Epithelial cell of esophagus (primary cell): ENCODE results near the gene AKT3.

Experiments used
- DNase-seq: peaks from one replicate; pipeline ENCODE4 v3.0.0; 2010; ENCODE audit warnings: low read depth
- H3K4me3 ChIP-seq: 2 replicates; pipeline ENCODE4 v1.5.1; 2011; ENCODE audit warnings: mild to moderate bottlenecking, low read length, control low read depth
- CTCF ChIP-seq: IDR thresholded peaks from 2 replicates; pipeline ENCODE4 v1.5.1; 2011; ENCODE audit warnings: low read depth, mild to moderate bottlenecking, low read length, control low read depth, inconsistent platforms; ENCODE audit not compliant: insufficient read depth; ENCODE audit errors: missing control alignments

AKT3 gene

GRCh38 chr1:243452092-243452491 is 398.0 kb downstream of the AKT3 start:
- no peak overlapping the region for H3K4me3 ChIP-seq
- no peak for DNase-seq
- no peak for TF ChIP-seq CTCF

- DNase-seq = no peak
- H3K4me3 ChIP-seq = no peak overlapping the region
- no peak for TF ChIP-seq CTCF
Observed at GRCh38 chr1:243449373-243449772, 400.7 kb downstream of the AKT3 start.

GRCh38 chr1:243447844-243448243 is 402.2 kb downstream of the AKT3 start:
- no peak for TF ChIP-seq CTCF
- DNase-seq = peak; percentile 47
- H3K4me3 ChIP-seq = no peak overlapping the region

- DNase-seq = peak; percentile 89
- H3K4me3 ChIP-seq = no peak overlapping the region
- TF ChIP-seq CTCF = no peak
Observed at GRCh38 chr1:243447347-243447746, 402.7 kb downstream of the AKT3 start.

- TF ChIP-seq CTCF = no peak
- no peak for DNase-seq
- H3K4me3 ChIP-seq = no peak overlapping the region
Observed at GRCh38 chr1:243443557-243443956, 406.5 kb downstream of the AKT3 start.

GRCh38 chr1:243441601-243442000 is 408.4 kb downstream of the AKT3 start:
- TF ChIP-seq CTCF = no peak
- no peak overlapping the region for H3K4me3 ChIP-seq

GRCh38 chr1:243440406-243440805 is 409.6 kb downstream of the AKT3 start:
- no peak overlapping the region for H3K4me3 ChIP-seq
- TF ChIP-seq CTCF = no peak
- DNase-seq = no peak

More at GRCh38 chr1:243441601-243442000, 408.4 kb downstream of the AKT3 start:
- DNase-seq = no peak
